Nephron (organoid): ENCODE measurements around the gene GRIK2.

ENCODE experiments used
- H3K27ac Mint-ChIP-seq, 3 experiments: 2 replicates each; pipeline ENCODE4 v1.8.0; 2020; ENCODE audit warnings: mixed read lengths in 3 of 3, mild to moderate bottlenecking in 2 of 3, moderate library complexity in 1 of 3
- H3K27me3 Mint-ChIP-seq: 2 replicates; pipeline ENCODE4 v1.8.0; 2021; ENCODE audit warnings: low read depth, mild to moderate bottlenecking, moderate library complexity, mixed read lengths
- H3K36me3 Mint-ChIP-seq: 2 replicates; pipeline ENCODE4 v1.8.0; 2020; ENCODE audit warnings: low read depth, mixed read lengths
- H3K4me1 Mint-ChIP-seq: 2 replicates; pipeline ENCODE4 v1.8.0; 2020; ENCODE audit warnings: mixed read lengths
- H3K4me3 Mint-ChIP-seq, 3 experiments: 2 replicates each; pipeline ENCODE4 v1.8.0; 2020; ENCODE audit warnings: mild to moderate bottlenecking in 3 of 3, mixed read lengths in 3 of 3, moderate library complexity in 2 of 3
- H3K9me3 Mint-ChIP-seq: 2 replicates; pipeline ENCODE4 v1.8.0; 2020; ENCODE audit warnings: mixed read lengths
- CTCF ChIP-seq, 3 experiments: fragments of 200-600 bp; sonication (generic); IDR thresholded peaks; one replicate each; pipeline ENCODE4 v1.5.0; 2021; ENCODE audit warnings: antibody characterized with exemption in 3 of 3; ENCODE audit not compliant: unreplicated experiment in 3 of 3

The GRIK2 gene

GRCh38 chr6:101994521-101994920, 601.0 kb downstream of the GRIK2 start:
- no peak for TF ChIP-seq CTCF (IDR thresholded peaks at IDR 0.05; ENCODE audit: unreplicated experiment in 3 of 3)
- Mint-ChIP-seq H3K36me3 (no peaks in the 10 kb centered on the region), H3K4me3 (no peak overlapping the region), H3K27me3 (no peaks in the 10 kb centered on the region), H3K4me1 (no peaks in the 10 kb centered on the region), H3K27ac (no peak overlapping the region), H3K9me3 (no peaks in the 10 kb centered on the region)

GRCh38 chr6:102015431-102015830, 621.9 kb downstream of the GRIK2 start:
- TF ChIP-seq CTCF (IDR thresholded peaks at IDR 0.05; ENCODE audit: unreplicated experiment in 3 of 3) = no peak
- Mint-ChIP-seq H3K4me3 (no peak overlapping the region), H3K27ac (no peak overlapping the region), H3K9me3 (peaks cover 16% of the 10 kb centered on the region), H3K4me1 (no peaks in the 10 kb centered on the region), H3K27me3 (no peaks in the 10 kb centered on the region), H3K36me3 (peaks cover 9% of the 10 kb centered on the region)

GRCh38 chr6:102022281-102022680, 628.8 kb downstream of the GRIK2 start:
- Mint-ChIP-seq H3K36me3 (no peaks in the 10 kb centered on the region), H3K9me3 (peaks cover 4% of the 10 kb centered on the region), H3K27ac (no peak overlapping the region), H3K4me1 (no peaks in the 10 kb centered on the region), H3K4me3 (no peak overlapping the region), H3K27me3 (no peaks in the 10 kb centered on the region)
- no peak for TF ChIP-seq CTCF (IDR thresholded peaks at IDR 0.05; ENCODE audit: unreplicated experiment in 3 of 3)

- peaks cover under 1% of the 10 kb centered on the region for H3K9me3 Mint-ChIP-seq
- H3K27me3 Mint-ChIP-seq = no peaks in the 10 kb centered on the region
- H3K4me3 Mint-ChIP-seq = no peak overlapping the region
- no peak for TF ChIP-seq CTCF (IDR thresholded peaks at IDR 0.05; ENCODE audit: unreplicated experiment in 3 of 3)
- no peaks in the 10 kb centered on the region for H3K36me3 Mint-ChIP-seq
- H3K4me1 Mint-ChIP-seq = no peaks in the 10 kb centered on the region
- H3K27ac Mint-ChIP-seq = no peak overlapping the region
Observed at GRCh38 chr6:102022803-102023202, 629.3 kb downstream of the GRIK2 start.

GRCh38 chr6:102023977-102024657, 630.6 kb downstream of the GRIK2 start:
- no peaks in the 10 kb centered on the region for H3K4me1 Mint-ChIP-seq
- no peak overlapping the region for H3K4me3 Mint-ChIP-seq
- H3K27me3 Mint-ChIP-seq = no peaks in the 10 kb centered on the region
- H3K27ac Mint-ChIP-seq = no peak overlapping the region
- H3K36me3 Mint-ChIP-seq = no peaks in the 10 kb centered on the region
- TF ChIP-seq CTCF (IDR thresholded peaks at IDR 0.05; ENCODE audit: unreplicated experiment in 3 of 3) = no peak
- H3K9me3 Mint-ChIP-seq = no peaks in the 10 kb centered on the region

GRCh38 chr6:102026649-102027048, 633.1 kb downstream of the GRIK2 start:
- Mint-ChIP-seq H3K4me3 (no peak overlapping the region), H3K36me3 (no peaks in the 10 kb centered on the region), H3K4me1 (no peaks in the 10 kb centered on the region), H3K27ac (no peak overlapping the region), H3K27me3 (no peaks in the 10 kb centered on the region), H3K9me3 (no peaks in the 10 kb centered on the region)
- TF ChIP-seq CTCF (IDR thresholded peaks at IDR 0.05; ENCODE audit: unreplicated experiment in 3 of 3) = no peak
